ENCODE data around the gene DNAH10.

The DNAH10 gene

GRCh38 chr12:123873793-123874192 is 111.7 kb downstream of the DNAH10 start:
- no peaks in the 10 kb centered on the region for H3K36me3 ChIP-seq (ENCODE audit: control insufficient read depth, insufficient read depth, low read length)
- H3K27me3 ChIP-seq (ENCODE audit: control insufficient read depth, insufficient read depth, low read length): no peaks in the 10 kb centered on the region
- no peak overlapping the region for H3K4me3 ChIP-seq (ENCODE audit: low read depth, low read length)
- H3K9ac ChIP-seq (ENCODE audit: low read depth, low read length): no peak overlapping the region
- H3K4me1 ChIP-seq (ENCODE audit: control insufficient read depth, insufficient read depth, low read length): no peaks in the 10 kb centered on the region
- no peaks in the 10 kb centered on the region for H3K9me3 ChIP-seq (ENCODE audit: control insufficient read depth, insufficient read depth, low read length)

GRCh38 chr12:123877968-123878367 is 115.9 kb downstream of the DNAH10 start:
- H3K4me1 ChIP-seq (ENCODE audit: control insufficient read depth, insufficient read depth, low read length): no peaks in the 10 kb centered on the region
- no peak overlapping the region for H3K9ac ChIP-seq (ENCODE audit: low read depth, low read length)
- H3K4me3 ChIP-seq (ENCODE audit: low read depth, low read length): no peak overlapping the region
- no peaks in the 10 kb centered on the region for H3K27me3 ChIP-seq (ENCODE audit: control insufficient read depth, insufficient read depth, low read length)
- H3K9me3 ChIP-seq (ENCODE audit: control insufficient read depth, insufficient read depth, low read length): no peaks in the 10 kb centered on the region
- no peaks in the 10 kb centered on the region for H3K36me3 ChIP-seq (ENCODE audit: control insufficient read depth, insufficient read depth, low read length)

GRCh38 chr12:123879101-123879500 is 117.0 kb downstream of the DNAH10 start:
- no peaks in the 10 kb centered on the region for H3K27me3 ChIP-seq (ENCODE audit: control insufficient read depth, insufficient read depth, low read length)
- H3K4me1 ChIP-seq (ENCODE audit: control insufficient read depth, insufficient read depth, low read length): no peaks in the 10 kb centered on the region
- no peaks in the 10 kb centered on the region for H3K36me3 ChIP-seq (ENCODE audit: control insufficient read depth, insufficient read depth, low read length)
- H3K9ac ChIP-seq (ENCODE audit: low read depth, low read length): no peak overlapping the region
- H3K9me3 ChIP-seq (ENCODE audit: control insufficient read depth, insufficient read depth, low read length): no peaks in the 10 kb centered on the region
- no peak overlapping the region for H3K4me3 ChIP-seq (ENCODE audit: low read depth, low read length)

- Histone ChIP-seq H3K27me3 (ENCODE audit: control insufficient read depth, insufficient read depth, low read length) (no peaks in the 10 kb centered on the region), H3K36me3 (ENCODE audit: control insufficient read depth, insufficient read depth, low read length) (no peaks in the 10 kb centered on the region), H3K4me3 (ENCODE audit: low read depth, low read length) (no peak overlapping the region), H3K9me3 (ENCODE audit: control insufficient read depth, insufficient read depth, low read length) (no peaks in the 10 kb centered on the region), H3K4me1 (ENCODE audit: control insufficient read depth, insufficient read depth, low read length) (no peaks in the 10 kb centered on the region), H3K9ac (ENCODE audit: low read depth, low read length) (no peak overlapping the region)
These were observed 117.6 kb downstream of the DNAH10 start for GRCh38 chr12:123879691-123880090.

GRCh38 chr12:123882161-123882705 is 120.1 kb downstream of the DNAH10 start:
- Histone ChIP-seq H3K36me3 (ENCODE audit: control insufficient read depth, insufficient read depth, low read length) (no peaks in the 10 kb centered on the region), H3K9ac (ENCODE audit: low read depth, low read length) (no peak overlapping the region), H3K9me3 (ENCODE audit: control insufficient read depth, insufficient read depth, low read length) (no peaks in the 10 kb centered on the region), H3K27me3 (ENCODE audit: control insufficient read depth, insufficient read depth, low read length) (no peaks in the 10 kb centered on the region), H3K4me1 (ENCODE audit: control insufficient read depth, insufficient read depth, low read length) (no peaks in the 10 kb centered on the region), H3K4me3 (ENCODE audit: low read depth, low read length) (no peak overlapping the region)

GRCh38 chr12:123886258-123886657 is 124.2 kb downstream of the DNAH10 start:
- H3K27me3 ChIP-seq (ENCODE audit: control insufficient read depth, insufficient read depth, low read length): no peaks in the 10 kb centered on the region

GRCh38 chr12:123886931-123887582 is 125.0 kb downstream of the DNAH10 start:
- Histone ChIP-seq H3K4me1 (ENCODE audit: control insufficient read depth, insufficient read depth, low read length) (no peaks in the 10 kb centered on the region), H3K27me3 (ENCODE audit: control insufficient read depth, insufficient read depth, low read length) (no peaks in the 10 kb centered on the region), H3K9me3 (ENCODE audit: control insufficient read depth, insufficient read depth, low read length) (no peaks in the 10 kb centered on the region), H3K36me3 (ENCODE audit: control insufficient read depth, insufficient read depth, low read length) (no peaks in the 10 kb centered on the region), H3K9ac (ENCODE audit: low read depth, low read length) (no peak overlapping the region), H3K4me3 (ENCODE audit: low read depth, low read length) (no peak overlapping the region)

More at GRCh38 chr12:123886258-123886657, 124.2 kb downstream of the DNAH10 start:
- Histone ChIP-seq H3K4me1 (ENCODE audit: control insufficient read depth, insufficient read depth, low read length) (no peaks in the 10 kb centered on the region), H3K36me3 (ENCODE audit: control insufficient read depth, insufficient read depth, low read length) (no peaks in the 10 kb centered on the region), H3K9ac (ENCODE audit: low read depth, low read length) (no peak overlapping the region), H3K4me3 (ENCODE audit: low read depth, low read length) (no peak overlapping the region), H3K9me3 (ENCODE audit: control insufficient read depth, insufficient read depth, low read length) (no peaks in the 10 kb centered on the region)

- no peak overlapping the region for H3K4me3 ChIP-seq (ENCODE audit: low read depth, low read length)
- H3K36me3 ChIP-seq (ENCODE audit: control insufficient read depth, insufficient read depth, low read length): no peaks in the 10 kb centered on the region
- no peaks in the 10 kb centered on the region for H3K4me1 ChIP-seq (ENCODE audit: control insufficient read depth, insufficient read depth, low read length)
- no peaks in the 10 kb centered on the region for H3K27me3 ChIP-seq (ENCODE audit: control insufficient read depth, insufficient read depth, low read length)
- H3K9ac ChIP-seq (ENCODE audit: low read depth, low read length): no peak overlapping the region
- no peaks in the 10 kb centered on the region for H3K9me3 ChIP-seq (ENCODE audit: control insufficient read depth, insufficient read depth, low read length)
These were observed 126.9 kb downstream of the DNAH10 start for GRCh38 chr12:123888989-123889388.

- no peak overlapping the region for H3K4me3 ChIP-seq (ENCODE audit: low read depth, low read length)
- no peak overlapping the region for H3K9ac ChIP-seq (ENCODE audit: low read depth, low read length)
- no peaks in the 10 kb centered on the region for H3K27me3 ChIP-seq (ENCODE audit: control insufficient read depth, insufficient read depth, low read length)
- H3K9me3 ChIP-seq (ENCODE audit: control insufficient read depth, insufficient read depth, low read length): no peaks in the 10 kb centered on the region
- no peaks in the 10 kb centered on the region for H3K4me1 ChIP-seq (ENCODE audit: control insufficient read depth, insufficient read depth, low read length)
- H3K36me3 ChIP-seq (ENCODE audit: control insufficient read depth, insufficient read depth, low read length): no peaks in the 10 kb centered on the region
These were observed 127.9 kb downstream of the DNAH10 start for GRCh38 chr12:123889848-123890535.

GRCh38 chr12:123890536-123890902 is 128.4 kb downstream of the DNAH10 start:
- no peak overlapping the region for H3K4me3 ChIP-seq (ENCODE audit: low read depth, low read length)
- H3K9me3 ChIP-seq (ENCODE audit: control insufficient read depth, insufficient read depth, low read length): no peaks in the 10 kb centered on the region
- no peaks in the 10 kb centered on the region for H3K27me3 ChIP-seq (ENCODE audit: control insufficient read depth, insufficient read depth, low read length)
- H3K4me1 ChIP-seq (ENCODE audit: control insufficient read depth, insufficient read depth, low read length): no peaks in the 10 kb centered on the region
- no peak overlapping the region for H3K9ac ChIP-seq (ENCODE audit: low read depth, low read length)
- no peaks in the 10 kb centered on the region for H3K36me3 ChIP-seq (ENCODE audit: control insufficient read depth, insufficient read depth, low read length)

- H3K9ac ChIP-seq (ENCODE audit: low read depth, low read length): no peak overlapping the region
- H3K4me3 ChIP-seq (ENCODE audit: low read depth, low read length): no peak overlapping the region
- no peaks in the 10 kb centered on the region for H3K4me1 ChIP-seq (ENCODE audit: control insufficient read depth, insufficient read depth, low read length)
- no peaks in the 10 kb centered on the region for H3K27me3 ChIP-seq (ENCODE audit: control insufficient read depth, insufficient read depth, low read length)
- no peaks in the 10 kb centered on the region for H3K36me3 ChIP-seq (ENCODE audit: control insufficient read depth, insufficient read depth, low read length)
- H3K9me3 ChIP-seq (ENCODE audit: control insufficient read depth, insufficient read depth, low read length): no peaks in the 10 kb centered on the region
These were observed 128.9 kb downstream of the DNAH10 start for GRCh38 chr12:123891011-123891410.

- H3K4me1 ChIP-seq (ENCODE audit: control insufficient read depth, insufficient read depth, low read length): no peaks in the 10 kb centered on the region
- H3K9me3 ChIP-seq (ENCODE audit: control insufficient read depth, insufficient read depth, low read length): no peaks in the 10 kb centered on the region
- no peaks in the 10 kb centered on the region for H3K27me3 ChIP-seq (ENCODE audit: control insufficient read depth, insufficient read depth, low read length)
- no peak overlapping the region for H3K9ac ChIP-seq (ENCODE audit: low read depth, low read length)
- no peak overlapping the region for H3K4me3 ChIP-seq (ENCODE audit: low read depth, low read length)
- no peaks in the 10 kb centered on the region for H3K36me3 ChIP-seq (ENCODE audit: control insufficient read depth, insufficient read depth, low read length)
These were observed 129.5 kb downstream of the DNAH10 start for GRCh38 chr12:123891516-123892179.

Data from iPS-15b (cell line).